K562 (cell line): ENCODE measurements around the gene C22orf39. TPM values are rescaled to one million over a fixed set of nuclear protein-coding genes. Genes with fewer than 3 reads are reported as not detected.

Experiments
- CTBP1 ChIP-seq: fragments of 450-650 bp; IDR thresholded peaks from 2 replicates; pipeline ENCODE4 v1.6.1; 2016; ENCODE audit warnings: borderline replicate concordance
- GATA2 ChIP-seq: sonication (generic); formaldehyde crosslinking; IDR thresholded peaks from 2 replicates; pipeline ENCODE4 v1.4.0; 2020; ENCODE audit warnings: mild to moderate bottlenecking, missing genetic modification reagents
- MECOM ChIP-seq: fragments of 250-450 bp; sonication (Bioruptor Pico); IDR thresholded peaks from 2 replicates; pipeline ENCODE4 v1.8.0; 2022; ENCODE audit warnings: inconsistent platforms
- MTA2 ChIP-seq: fragments of 450-650 bp; IDR thresholded peaks from 2 replicates; pipeline ENCODE4 v1.6.1; 2016; ENCODE audit warnings: low read depth
- NRF1 ChIP-seq, 2 experiments: fragments of 450-650 bp; IDR thresholded peaks in 1 of 2; conservative IDR thresholded peaks in 1 of 2; 2 replicates each; pipeline ENCODE4 v1.6.1; 2014; ENCODE audit warnings: mild to moderate bottlenecking in 2 of 2
- RBM34 ChIP-seq: fragments of 200-400 bp; formaldehyde crosslinking; IDR thresholded peaks from 2 replicates; pipeline ENCODE4 v1.6.1; 2018; ENCODE audit warnings: low read length, borderline replicate concordance; ENCODE audit not compliant: insufficient read depth
- STAT5A ChIP-seq: IDR thresholded peaks from 2 replicates; pipeline ENCODE4 v1.6.1; 2012; ENCODE audit warnings: low read length, inconsistent platforms, borderline replicate concordance
- TEAD4 ChIP-seq, 2 experiments: sonication (generic) in 1 of 2; formaldehyde crosslinking in 1 of 2; IDR thresholded peaks; 2 replicates each; pipeline versions ENCODE4 v1.6.1 to v1.8.0; 2012 to 2022; ENCODE audit warnings: borderline replicate concordance in 1 of 2, inconsistent platforms in 1 of 2, low read length in 1 of 2, mild to moderate bottlenecking in 1 of 2, missing genetic modification reagents in 1 of 2
- ZBTB40 ChIP-seq, 2 experiments: fragments of 450-650 bp in 1 of 2; sonication (generic) in 1 of 2; formaldehyde crosslinking in 1 of 2; IDR thresholded peaks; 2 replicates each; pipeline versions ENCODE4 v1.7.1 to v1.9.0; 2016 to 2022; ENCODE audit warnings: inconsistent platforms in 1 of 2, mild to moderate bottlenecking in 1 of 2, missing genetic modification reagents in 1 of 2
- ZMIZ1 ChIP-seq, 2 experiments: fragments of 150-350 bp in 1 of 2; IDR thresholded peaks; 2 replicates each; pipeline ENCODE4 v1.6.1; 2012 to 2016; ENCODE audit warnings: low read depth in 2 of 2, low read length in 2 of 2, mild to moderate bottlenecking in 1 of 2, moderate library complexity in 1 of 2
- ZNF175 ChIP-seq: fragments of 200-800 bp; sonication (Bioruptor generic); IDR thresholded peaks from 2 replicates; pipeline ENCODE4 v1.6.1; 2016; ENCODE audit warnings: low read depth, mild to moderate bottlenecking, missing genetic modification characterization, missing compliant biosample characterization
- ZNF324 ChIP-seq: fragments of 250-450 bp; sonication (Bioruptor Pico); IDR thresholded peaks from 2 replicates; pipeline ENCODE4 v1.4.0; 2020; ENCODE audit warnings: mild to moderate bottlenecking
- ZNF347 ChIP-seq: fragments of 450-650 bp; formaldehyde crosslinking; IDR thresholded peaks from 2 replicates; pipeline ENCODE4 v1.4.0; 2020; ENCODE audit warnings: low read depth, mild to moderate bottlenecking, moderate library complexity
- ZNF449 ChIP-seq: fragments of 250-450 bp; sonication (Bioruptor Pico); IDR thresholded peaks from 2 replicates; pipeline ENCODE4 v1.8.0; 2022; ENCODE audit warnings: moderate library complexity, mild to moderate bottlenecking, inconsistent platforms
- polyA plus RNA-seq, 8 experiments: library from polyadenylated mRNA; depleted of rRNA in 4 of 8; stranded (reverse) in 5 of 8; unstranded in 3 of 8; fragments of >200 nt; fragmentation: Nextera tagmentation in 2 of 8; fragmentation: Illumina TruSeq in 1 of 8; extraction: Ambion mirVana in 2 of 8; extraction: Trizol in 1 of 8; gene quantifications; 2 replicates each; pipeline versions ENCODE4 v1.2.1 to v1.2.3, GENCODE V29; 2011 to 2014; ENCODE audit warnings: inconsistent platforms in 1 of 8, missing spikeins in 1 of 8
- total RNA-seq, 7 experiments: library from RNA; depleted of rRNA in 6 of 7; stranded (reverse); fragments of >200 nt in 6 of 7; fragmentation: Illumina TruSeq in 2 of 7; extraction: Trizol in 2 of 7; gene quantifications; 2 replicates each; pipeline versions ENCODE4 v1.2.1 to v1.2.3, GENCODE V29; 2011 to 2021; ENCODE audit warnings: low replicate concordance in 1 of 7

The C22orf39 gene
- total and polyA plus RNA-seq, 9 of the 15 experiments (the other 6 are each of a cell fraction or from before 2014, with no cell fraction given): 20.4 to 139 (median 66.8) TPM

GRCh38 chr22:19419086-19419463 lies 28.4 kb downstream of the C22orf39 start (continued):
- TF ChIP-seq ZBTB40 (IDR thresholded peaks at IDR 0.05) (peak; percentile 66; the same call in 1 of the 2 replicates), ZBTB40 (CRISPR knock-in tag; IDR thresholded peaks at IDR 0.05) (no peak), ZNF175 (0 out of 2 replicates have a peak, but pooled peaks have one; percentile 44), GATA2 (CRISPR knock-in tag) (no peak), MECOM (peak; percentile 75), ZNF449 (CRISPR knock-in tag) (no peak), TEAD4 (IDR thresholded peaks at IDR 0.05; ENCODE audit: low read length) (peak; percentile 88), TEAD4 (CRISPR knock-in tag; IDR thresholded peaks at IDR 0.05; ENCODE audit: borderline replicate concordance) (no peak), NRF1 (conservative IDR thresholded peaks at IDR 0.05 in 1 of 2, IDR thresholded peaks at IDR 0.05 in 1 of 2) (no peak), ZMIZ1 (IDR thresholded peaks at IDR 0.05; ENCODE audit: low read depth in 2 of 2, low read length in 2 of 2) (peak in 1 of 2 experiments; percentile 74; a peak in 2 of 4 replicates), MTA2 (peak; percentile 82), ZNF347 (CRISPR knock-in tag) (no peak), RBM34 (no peak), ZNF324 (CRISPR knock-in tag) (no peak), CTBP1 (peak; percentile 96), STAT5A (peak; percentile 96)
